ENCODE results near the gene EVA1A. TPM values are rescaled to one million over a fixed set of nuclear protein-coding genes. Genes with fewer than 3 reads are reported as not detected.

The EVA1A gene
- total and polyA plus RNA-seq, 2 of the 8 experiments (the other 6 are each of a cell fraction or from before 2014, with no cell fraction given) = 2.4 to 4.3 TPM

- H3K27me3 ChIP-seq (replicated peaks in 1 of 4; ENCODE audit: control insufficient read depth in 3 of 4, extremely low read depth in 1 of 4, insufficient read depth in 3 of 4, low read length in 3 of 4) = no peaks in the 10 kb centered on the region
- H2AK5ac ChIP-seq (ENCODE audit: low read depth, low read length) = no peak overlapping the region
- H2BK15ac ChIP-seq (ENCODE audit: low read length) = no peak overlapping the region
- no peak overlapping the region for H3K4ac ChIP-seq (replicated peaks; ENCODE audit: insufficient read length, low read depth, low read length)
- POLR2A ChIA-PET (ENCODE audit: partially characterized antibody) = no interaction called here
- H3K4me2 ChIP-seq (ENCODE audit: insufficient read depth in 1 of 2, low read depth in 2 of 2, low read length in 2 of 2) = no peak overlapping the region
- H3K23ac ChIP-seq (ENCODE audit: insufficient read length) = no peak overlapping the region
- no peak overlapping the region for H2BK120ac ChIP-seq (replicated peaks; ENCODE audit: low read depth, low read length)
- no peak overlapping the region for H3K27ac ChIP-seq (ENCODE audit: low read depth, low read length)
- H3K4me1 ChIP-seq (replicated peaks in 1 of 4; ENCODE audit: control insufficient read depth in 3 of 4, insufficient read depth in 4 of 4, low read length in 3 of 4) = peaks cover 0 to 2% (median 0%) of the 10 kb centered on the region in 4 experiments; a peak in 2 of 7 replicates
- H3K23me2 ChIP-seq (ENCODE audit: low read depth, low read length) = no peaks in the 10 kb centered on the region
- no peak overlapping the region for H3K56ac ChIP-seq (replicated peaks; ENCODE audit: insufficient read length, low read depth, low read length)
- no peak overlapping the region for H3K14ac ChIP-seq (ENCODE audit: insufficient read length)
- no peaks in the 10 kb centered on the region for H4K20me1 ChIP-seq (replicated peaks in 1 of 2; ENCODE audit: control insufficient read depth in 1 of 2, insufficient read depth in 2 of 2, low read length in 2 of 2)
- H4K8ac ChIP-seq (ENCODE audit: extremely low read depth, insufficient read depth, low read length) = no peak overlapping the region
- CTCF ChIA-PET (ENCODE audit: partially characterized antibody) = no interaction called here
- H3K79me1 ChIP-seq (ENCODE audit: low read depth, low read length) = no peaks in the 10 kb centered on the region
- no peak overlapping the region for H2BK12ac ChIP-seq (ENCODE audit: low read depth, low read length)
- H3K4me3 ChIP-seq (ENCODE audit: extremely low read depth in 1 of 4, insufficient read depth in 2 of 4, low read depth in 3 of 4, low read length in 4 of 4) = no peak overlapping the region
- H4K5ac ChIP-seq (ENCODE audit: insufficient read length, low read depth, low read length) = no peak overlapping the region
- no peak overlapping the region for H4K91ac ChIP-seq (replicated peaks; ENCODE audit: insufficient read length, low read length)
- H3K36me3 ChIP-seq (ENCODE audit: control insufficient read depth in 2 of 4, insufficient read depth in 4 of 4, low read length in 3 of 4) = no peaks in the 10 kb centered on the region
- 95% methylated on average over 4 of the region's 4 CpGs; no CpG with 5 or more reads in 1 of the 2 experiments for WGBS, 2 experiments (ENCODE audit: extremely low coverage in 1 of 2, insufficient coverage in 1 of 2, insufficient read length in 1 of 2, insufficient replicate concordance in 2 of 2, low coverage in 1 of 2, low lambda C conversion rate in 2 of 2, missing lambda C conversion rate in 1 of 2)
- no peaks in the 10 kb centered on the region for H3K79me2 ChIP-seq (ENCODE audit: control insufficient read depth in 1 of 2, insufficient read depth in 2 of 2, low read length in 2 of 2)
- H2AFZ ChIP-seq (ENCODE audit: low read length) = no peak overlapping the region
- DNase-seq (ENCODE audit: low read depth in 1 of 2, low spot score in 2 of 2) (no peak), FAIRE-seq (no peak)
- no peaks in the 10 kb centered on the region for H3K9me3 ChIP-seq (ENCODE audit: insufficient read depth in 2 of 2, low read depth in 1 of 2, low read length in 1 of 2)
- no peak overlapping the region for H2BK5ac ChIP-seq (ENCODE audit: low read depth, low read length)
- H3K18ac ChIP-seq (ENCODE audit: extremely low read depth, low read length) = no peak overlapping the region
- H3K9ac ChIP-seq (replicated peaks in 1 of 4; ENCODE audit: extremely low read depth in 1 of 4, low read depth in 3 of 4, low read length in 3 of 4) = no peak overlapping the region
- H2BK20ac ChIP-seq (ENCODE audit: low read length) = no peak overlapping the region
- TF ChIP-seq KDM5A (IDR thresholded peaks at IDR 0.05; ENCODE audit: low read length) (no peak), POLR2AphosphoS5 (IDR thresholded peaks at IDR 0.05; ENCODE audit: low read depth, low read length) (no peak), YY1 (IDR thresholded peaks at IDR 0.05; ENCODE audit: low read depth, low read length) (no peak), CEBPB (IDR thresholded peaks at IDR 0.05; ENCODE audit: low read depth, low read length) (no peak), POU5F1 (IDR thresholded peaks at IDR 0.05; ENCODE audit: low read depth, low read length) (no peak), KDM4A (IDR thresholded peaks at IDR 0.05; ENCODE audit: low read depth, low read length, severe bottlenecking) (no peak), CBX8 (IDR thresholded peaks at IDR 0.05; ENCODE audit: borderline replicate concordance, low read depth, low read length) (no peak), HDAC2 (IDR thresholded peaks at IDR 0.05; ENCODE audit: borderline replicate concordance in 1 of 2, low read depth in 2 of 2, low read length in 2 of 2) (no peak), GTF2F1 (IDR thresholded peaks at IDR 0.05; ENCODE audit: borderline replicate concordance, low read depth, low read length) (no peak), EP300 (IDR thresholded peaks at IDR 0.05; ENCODE audit: borderline replicate concordance in 1 of 2, low read depth in 2 of 2, low read length in 2 of 2) (no peak), POLR2A (IDR thresholded peaks at IDR 0.05; ENCODE audit: control extremely low read depth in 1 of 2, low read depth in 2 of 2, low read length in 2 of 2) (no peak), SUZ12 (IDR thresholded peaks at IDR 0.05; ENCODE audit: low read length) (no peak), RBBP5 (IDR thresholded peaks at IDR 0.05; ENCODE audit: borderline replicate concordance, low read depth, low read length) (no peak), SIX5 (IDR thresholded peaks at IDR 0.05; ENCODE audit: low read depth, low read length) (no peak), RFX5 (IDR thresholded peaks at IDR 0.05; ENCODE audit: borderline replicate concordance, low read depth, low read length) (no peak)
Measured at GRCh38 chr2:75499534-75499933, 61.2 kb downstream of the EVA1A start.

All from H1 (cell line).